Osteocyte (in vitro differentiated cells): Measurements from ENCODE around the gene XYLB. TPM values are rescaled to one million over a fixed set of nuclear protein-coding genes. Genes with fewer than 3 reads are reported as not detected.

ENCODE experiments used
- DNase-seq: peaks from one replicate; pipeline ENCODE4 v3.0.0; 2021; ENCODE audit warnings: mixed read lengths; ENCODE audit not compliant: unreplicated experiment; ENCODE audit errors: extremely low spot score
- H3K27ac Mint-ChIP-seq: one replicate; pipeline ENCODE4 v1.8.0; 2021; ENCODE audit warnings: mild to moderate bottlenecking, mixed read lengths; ENCODE audit not compliant: unreplicated experiment
- H3K27me3 Mint-ChIP-seq: one replicate; pipeline ENCODE4 v1.8.0; 2021; ENCODE audit warnings: mixed read lengths; ENCODE audit not compliant: unreplicated experiment
- H3K36me3 Mint-ChIP-seq: one replicate; pipeline ENCODE4 v1.8.0; 2021; ENCODE audit warnings: mixed read lengths; ENCODE audit not compliant: unreplicated experiment
- H3K4me1 Mint-ChIP-seq: one replicate; pipeline ENCODE4 v1.8.0; 2021; ENCODE audit warnings: mixed read lengths; ENCODE audit not compliant: unreplicated experiment
- H3K4me3 Mint-ChIP-seq: one replicate; pipeline ENCODE4 v1.8.0; 2021; ENCODE audit warnings: mild to moderate bottlenecking, moderate library complexity, mixed read lengths; ENCODE audit not compliant: unreplicated experiment
- H3K9me3 Mint-ChIP-seq: one replicate; pipeline ENCODE4 v1.8.0; 2021; ENCODE audit warnings: mixed read lengths; ENCODE audit not compliant: unreplicated experiment
- total RNA-seq: library from RNA; stranded (reverse); gene quantifications from 2 replicates; pipeline ENCODE4 v1.2.1, GENCODE V29; 2021
- TF ChIP-seq, protein P1 (sequence below): fragments of 200-600 bp; sonication (generic); IDR thresholded peaks from 2 replicates; pipeline ENCODE4 v1.5.0; 2021; ENCODE audit warnings: antibody characterized with exemption, mild to moderate bottlenecking, moderate library complexity

XYLB gene
- total RNA-seq, 1 donor from 2014 or later, result 6.3 TPM

DNA sequence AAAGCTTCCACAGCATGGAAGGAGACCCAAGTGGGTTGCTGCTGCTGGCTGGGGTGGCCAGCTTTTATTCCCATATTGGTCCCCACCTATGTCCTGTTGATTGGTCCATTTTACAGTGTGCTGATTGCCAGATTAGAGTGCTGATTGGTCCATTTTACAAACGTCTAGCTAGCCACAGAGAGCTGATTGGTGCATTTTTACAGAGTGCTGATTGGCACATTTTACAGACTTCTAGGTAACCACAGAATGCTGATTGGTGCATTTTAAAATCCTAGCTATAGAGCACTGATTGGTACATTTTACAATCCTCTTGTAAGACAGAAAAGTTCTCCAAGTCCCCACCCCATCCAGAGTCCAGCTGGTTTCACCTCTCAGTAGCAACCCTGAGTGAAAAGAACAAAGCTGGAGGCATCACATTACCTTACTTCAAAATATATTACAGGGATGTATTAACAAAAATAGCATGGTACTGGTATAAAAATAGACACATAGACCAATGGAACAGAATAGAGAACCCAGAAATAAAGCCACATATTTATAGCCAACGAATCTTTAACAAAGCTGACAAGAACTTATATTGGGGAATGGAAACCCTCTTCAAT lies 99.6 kb downstream of the XYLB start:
- Mint-ChIP-seq H3K9me3 (peaks cover 6% of the 10 kb centered on the region), H3K27me3 (no peaks in the 10 kb centered on the region), H3K4me1 (no peaks in the 10 kb centered on the region), H3K36me3 (no peaks in the 10 kb centered on the region), H3K27ac (no peak overlapping the region), H3K4me3 (no peak overlapping the region)
- TF ChIP-seq, protein P1, sequence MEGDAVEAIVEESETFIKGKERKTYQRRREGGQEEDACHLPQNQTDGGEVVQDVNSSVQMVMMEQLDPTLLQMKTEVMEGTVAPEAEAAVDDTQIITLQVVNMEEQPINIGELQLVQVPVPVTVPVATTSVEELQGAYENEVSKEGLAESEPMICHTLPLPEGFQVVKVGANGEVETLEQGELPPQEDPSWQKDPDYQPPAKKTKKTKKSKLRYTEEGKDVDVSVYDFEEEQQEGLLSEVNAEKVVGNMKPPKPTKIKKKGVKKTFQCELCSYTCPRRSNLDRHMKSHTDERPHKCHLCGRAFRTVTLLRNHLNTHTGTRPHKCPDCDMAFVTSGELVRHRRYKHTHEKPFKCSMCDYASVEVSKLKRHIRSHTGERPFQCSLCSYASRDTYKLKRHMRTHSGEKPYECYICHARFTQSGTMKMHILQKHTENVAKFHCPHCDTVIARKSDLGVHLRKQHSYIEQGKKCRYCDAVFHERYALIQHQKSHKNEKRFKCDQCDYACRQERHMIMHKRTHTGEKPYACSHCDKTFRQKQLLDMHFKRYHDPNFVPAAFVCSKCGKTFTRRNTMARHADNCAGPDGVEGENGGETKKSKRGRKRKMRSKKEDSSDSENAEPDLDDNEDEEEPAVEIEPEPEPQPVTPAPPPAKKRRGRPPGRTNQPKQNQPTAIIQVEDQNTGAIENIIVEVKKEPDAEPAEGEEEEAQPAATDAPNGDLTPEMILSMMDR, result no peak
- DNase-seq, result no peak

DNA sequence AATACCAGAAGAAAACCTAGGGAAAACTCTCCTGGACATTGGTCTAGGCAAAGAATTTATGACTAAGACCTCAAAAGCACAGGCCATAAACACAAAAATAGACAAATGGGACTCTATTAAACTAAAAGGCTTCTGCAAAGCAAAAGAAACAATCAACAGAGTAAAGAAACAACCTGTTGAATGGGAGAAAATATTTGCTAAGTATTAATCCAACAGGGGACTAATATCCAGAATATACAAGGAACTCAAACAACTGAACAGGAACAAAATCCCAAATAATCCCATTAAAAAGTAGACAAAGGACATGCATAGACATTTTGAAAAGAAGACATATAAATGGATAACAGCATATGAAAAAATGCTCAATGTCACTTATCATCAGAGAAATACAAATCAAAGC lies 100.2 kb downstream of the XYLB start:
- no peak for DNase-seq
- TF ChIP-seq, protein P1, result no peak
- Mint-ChIP-seq H3K36me3 (no peaks in the 10 kb centered on the region), H3K27ac (no peak overlapping the region), H3K4me1 (no peaks in the 10 kb centered on the region), H3K9me3 (peaks cover 6% of the 10 kb centered on the region), H3K27me3 (no peaks in the 10 kb centered on the region), H3K4me3 (no peak overlapping the region)

DNA sequence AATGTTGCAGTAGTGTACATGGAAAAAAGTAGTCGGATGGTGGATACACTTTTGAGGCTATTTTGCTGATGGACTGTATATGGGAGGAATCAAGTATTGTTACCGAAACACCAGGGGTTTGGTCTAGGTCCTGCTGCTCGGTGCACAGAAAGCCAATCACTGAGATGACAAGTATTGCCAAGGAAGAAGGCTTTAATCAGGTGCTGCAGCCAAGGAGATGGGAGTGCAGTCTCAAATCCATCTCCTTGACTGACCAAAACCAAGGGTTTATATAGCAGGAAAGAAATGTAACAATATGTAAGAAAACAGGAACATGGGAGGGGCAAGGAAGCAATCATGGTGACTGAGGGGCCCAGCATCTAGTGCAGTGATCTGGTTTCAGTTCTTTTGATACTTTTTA lies 104.3 kb downstream of the XYLB start:
- H3K36me3 Mint-ChIP-seq, result no peaks in the 10 kb centered on the region
- DNase-seq, result no peak
- TF ChIP-seq, protein P1, result no peak
- H3K27ac Mint-ChIP-seq, result no peak overlapping the region
- H3K4me3 Mint-ChIP-seq, result no peak overlapping the region
- peaks cover 6% of the 10 kb centered on the region for H3K9me3 Mint-ChIP-seq
- H3K27me3 Mint-ChIP-seq, result no peaks in the 10 kb centered on the region
- H3K4me1 Mint-ChIP-seq, result peaks cover 9% of the 10 kb centered on the region

DNA sequence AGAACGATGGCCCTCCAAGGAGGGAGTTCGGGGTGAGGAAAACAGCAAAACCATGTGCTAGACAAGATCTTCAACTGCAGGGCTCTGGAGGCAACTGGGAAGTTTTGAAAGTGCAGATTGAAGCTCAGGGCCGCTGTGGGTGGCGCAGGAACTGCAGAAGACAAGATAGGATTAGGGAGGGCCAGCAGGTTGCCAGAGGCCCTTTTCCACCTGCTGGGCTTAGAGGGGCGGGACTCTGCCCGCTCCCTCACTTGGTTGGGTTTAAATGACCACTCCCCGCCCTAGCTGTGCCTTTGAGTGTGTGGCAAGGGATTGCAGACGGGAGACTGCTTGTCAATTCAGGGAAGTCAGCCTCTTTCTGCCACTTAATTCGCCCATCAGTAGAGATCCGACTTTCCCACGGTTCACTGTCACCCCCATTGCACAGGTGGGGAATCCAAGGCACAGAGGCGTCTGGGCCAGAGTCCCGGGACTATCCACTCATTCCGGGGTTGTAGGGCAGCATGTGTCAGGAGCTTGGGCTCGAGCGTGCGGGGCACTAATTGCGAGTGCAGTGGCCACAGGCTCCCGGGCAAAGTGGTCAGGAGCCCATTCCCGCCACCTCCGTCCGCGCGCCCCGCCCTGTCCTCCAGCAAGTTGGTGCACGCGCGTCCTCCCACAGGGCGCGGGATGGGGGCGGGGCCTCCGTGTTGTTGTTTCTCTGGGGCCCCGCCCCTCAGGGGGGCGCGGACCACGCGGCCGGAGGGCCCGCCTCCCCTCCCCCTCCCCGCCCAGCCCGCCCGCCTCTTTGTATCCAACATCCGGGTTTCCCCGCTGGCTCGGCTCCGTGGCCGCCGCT lies 106.7 kb downstream of the XYLB start, which contains the start of gene ACVR2B:
Gene ACVR2B (plus strand): TSS at position 816 of the 838 bp plus-strand sequence. CDS start 433 bp downstream, outside the sequence.
- Mint-ChIP-seq H3K4me3 (peak within 1 kb of the TSS; percentile 98), H3K4me1 (peaks cover 14% of the 10 kb centered on the region), H3K27me3 (no peaks in the 10 kb centered on the region), H3K9me3 (no peaks in the 10 kb centered on the region), H3K36me3 (no peaks in the 10 kb centered on the region), H3K27ac (peak within 1 kb of the TSS; percentile 93)
- TF ChIP-seq, protein P1, result no peak
- DNase-seq, result peak; percentile 90

DNA sequence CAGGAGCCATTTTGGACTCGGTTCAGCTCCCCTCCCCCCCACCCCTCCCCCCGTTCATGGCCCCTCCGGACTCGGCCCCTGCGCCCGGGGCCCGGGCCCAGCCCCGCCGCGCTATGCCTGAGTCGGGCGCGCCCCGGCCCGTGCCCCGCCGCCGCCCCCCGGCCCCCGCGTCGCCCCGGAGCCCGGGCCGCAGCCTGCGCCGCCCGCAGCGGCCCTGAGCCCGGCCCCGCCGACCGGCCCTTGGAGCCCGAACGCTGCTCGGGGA lies 107.3 kb downstream of the XYLB start:
- DNase-seq, result no peak
- Mint-ChIP-seq H3K27ac (no peak overlapping the region), H3K27me3 (no peaks in the 10 kb centered on the region), H3K4me3 (peak overlapping the region; percentile 72), H3K4me1 (peaks cover 17% of the 10 kb centered on the region), H3K9me3 (no peaks in the 10 kb centered on the region), H3K36me3 (no peaks in the 10 kb centered on the region)
- TF ChIP-seq, protein P1, result no peak
